Kidney glomerular epithelial cell (primary cell): Measurements from ENCODE around the gene TMEM273.

Experiments
- DNase-seq: peaks from one replicate; lab custom pipeline; 2025; lab: John Stamatoyannopoulos, UW

The TMEM273 gene

DNA sequence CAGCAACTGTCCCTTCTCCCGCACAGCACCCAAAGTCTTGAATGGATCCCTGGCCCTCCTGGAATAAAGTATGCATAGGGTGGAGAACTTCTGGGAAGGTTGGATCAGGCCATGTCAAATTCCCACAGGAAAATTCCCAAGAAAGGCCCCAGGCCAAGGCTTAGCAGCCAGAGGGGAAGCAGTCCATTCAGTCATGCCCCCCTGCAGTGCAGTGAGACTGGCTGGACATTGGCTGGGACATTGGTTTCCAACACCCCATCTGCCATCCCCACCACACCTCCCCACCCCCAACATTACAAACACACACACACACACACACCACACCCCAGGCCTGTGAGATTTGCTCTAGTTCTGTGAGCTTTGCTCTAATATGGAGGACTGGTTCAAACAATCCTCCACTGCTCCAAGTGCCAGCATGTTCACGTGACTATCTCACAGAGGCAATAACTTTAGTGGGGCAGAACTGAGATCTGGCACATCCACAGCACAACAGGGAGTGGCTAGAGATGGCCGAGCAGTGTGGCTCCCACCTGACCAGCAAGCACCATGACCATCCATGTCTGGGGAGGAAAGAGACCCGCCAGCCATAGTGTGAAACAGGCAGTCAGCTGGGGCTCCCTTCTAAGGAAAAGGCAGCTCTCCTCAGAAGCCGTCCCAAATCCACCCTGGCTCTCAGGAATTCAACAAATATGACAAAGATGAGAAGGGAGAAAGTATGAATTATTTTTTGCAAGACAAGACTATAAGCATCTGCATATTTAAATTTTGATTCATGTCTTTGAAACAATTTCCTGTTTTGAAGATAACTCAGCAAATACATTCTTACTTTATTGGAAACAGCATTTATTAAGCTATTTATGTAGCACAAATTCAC, 47.6 kb downstream of the TMEM273 start:
- DNase-seq, result no peak

DNA sequence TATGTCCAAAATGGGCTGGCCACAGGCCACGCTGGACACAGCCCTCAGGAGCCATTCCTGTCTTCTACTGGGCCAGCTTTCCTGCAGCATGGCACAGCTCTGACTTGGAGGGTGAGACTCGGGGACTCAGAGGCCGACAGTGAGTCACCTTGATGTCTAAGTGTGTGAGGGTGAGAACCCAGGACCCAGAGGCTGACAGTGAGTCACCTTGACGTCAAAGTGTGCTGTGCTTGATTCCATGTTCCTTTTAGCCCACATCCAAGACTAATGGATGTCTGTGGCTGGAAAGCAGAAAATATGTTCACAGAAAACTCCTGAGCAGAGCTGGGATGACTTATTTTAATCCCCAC, 48.4 kb downstream of the TMEM273 start:
- DNase-seq, result no peak

DNA sequence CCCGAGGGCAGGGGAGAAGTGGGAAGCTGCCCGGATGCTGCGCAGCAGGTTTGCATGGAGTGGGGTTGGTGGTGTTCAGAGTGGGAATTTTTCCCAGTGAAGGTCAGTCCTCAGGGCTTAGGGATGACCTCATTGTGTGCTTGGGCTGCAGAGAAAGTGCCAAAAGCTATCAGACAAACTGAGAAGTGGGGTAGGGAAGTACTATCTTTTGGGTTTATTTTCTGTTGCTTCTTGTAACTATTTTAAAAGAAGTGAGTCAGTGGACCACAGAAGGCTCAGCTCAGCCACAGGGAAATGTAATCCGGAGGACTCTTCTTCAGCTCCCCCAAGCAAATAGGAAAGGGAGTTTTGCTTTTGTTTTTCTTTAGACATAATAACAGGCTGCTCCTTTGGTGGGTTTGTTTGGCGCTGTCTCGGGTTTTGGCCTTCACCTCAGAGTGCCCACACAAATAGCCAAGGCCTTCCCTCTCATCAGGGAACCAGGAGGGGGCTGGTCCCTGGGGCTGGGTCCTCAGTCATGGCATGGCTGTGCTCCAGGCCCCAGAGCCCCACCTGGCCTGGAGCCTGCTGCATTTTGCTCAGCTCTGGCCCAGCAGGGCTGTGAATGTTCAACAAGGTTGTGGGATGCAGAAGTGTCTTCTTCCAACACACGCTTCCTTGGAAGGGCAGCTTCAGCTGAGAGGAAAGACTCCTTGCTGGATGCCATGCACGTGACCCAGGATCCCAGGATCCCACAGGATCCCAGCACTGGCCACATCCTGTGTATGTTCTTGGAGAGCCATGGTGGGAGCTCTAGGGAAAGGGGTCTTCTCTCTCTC, 49.0 kb downstream of the TMEM273 start:
- DNase-seq, result no peak

DNA sequence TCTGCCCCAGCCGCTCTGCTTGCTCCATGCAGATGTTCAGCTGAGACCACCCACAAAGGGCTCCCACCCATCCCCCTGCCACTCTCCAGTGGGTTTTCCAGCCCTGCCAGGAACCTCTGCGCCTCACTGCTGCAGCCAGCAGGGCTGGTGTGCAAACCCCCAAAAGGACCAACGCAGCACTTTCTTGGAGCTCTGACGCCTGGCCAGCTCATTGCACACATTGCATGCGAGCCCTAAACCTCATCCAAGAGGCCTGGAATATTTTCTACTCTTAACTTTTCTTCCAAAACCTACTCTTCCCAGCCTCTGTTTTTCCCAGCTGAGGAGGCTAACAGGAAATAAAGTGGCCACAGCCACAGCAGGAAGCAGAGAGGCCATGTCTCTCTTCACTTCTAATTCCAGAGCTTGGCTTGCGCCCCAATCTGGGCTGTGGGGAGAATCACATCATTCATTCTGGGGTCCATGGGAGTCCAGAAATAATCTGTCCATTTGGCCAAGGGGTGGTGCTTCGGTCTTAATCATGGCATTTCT, 49.8 kb downstream of the TMEM273 start:
- no peak for DNase-seq

DNA sequence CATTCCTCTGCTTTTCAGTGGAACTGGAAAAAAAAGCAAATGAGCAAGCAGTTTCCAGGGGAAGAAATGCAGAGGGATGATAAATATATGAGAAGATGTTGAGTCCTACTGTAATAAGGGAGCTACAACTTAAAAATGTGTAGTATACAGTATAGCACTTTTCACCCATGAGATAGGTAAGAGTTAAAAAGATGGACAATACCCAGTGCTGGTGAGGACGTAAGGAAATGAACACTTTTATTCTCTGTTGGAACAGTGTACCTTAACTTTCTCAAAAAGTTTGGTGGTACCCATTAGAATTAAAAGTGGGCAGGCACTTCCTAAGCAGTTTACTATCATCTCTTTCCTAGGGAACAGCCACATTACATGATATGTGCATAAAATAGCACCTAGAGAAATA, 51.7 kb downstream of the TMEM273 start:
- DNase-seq, result no peak

DNA sequence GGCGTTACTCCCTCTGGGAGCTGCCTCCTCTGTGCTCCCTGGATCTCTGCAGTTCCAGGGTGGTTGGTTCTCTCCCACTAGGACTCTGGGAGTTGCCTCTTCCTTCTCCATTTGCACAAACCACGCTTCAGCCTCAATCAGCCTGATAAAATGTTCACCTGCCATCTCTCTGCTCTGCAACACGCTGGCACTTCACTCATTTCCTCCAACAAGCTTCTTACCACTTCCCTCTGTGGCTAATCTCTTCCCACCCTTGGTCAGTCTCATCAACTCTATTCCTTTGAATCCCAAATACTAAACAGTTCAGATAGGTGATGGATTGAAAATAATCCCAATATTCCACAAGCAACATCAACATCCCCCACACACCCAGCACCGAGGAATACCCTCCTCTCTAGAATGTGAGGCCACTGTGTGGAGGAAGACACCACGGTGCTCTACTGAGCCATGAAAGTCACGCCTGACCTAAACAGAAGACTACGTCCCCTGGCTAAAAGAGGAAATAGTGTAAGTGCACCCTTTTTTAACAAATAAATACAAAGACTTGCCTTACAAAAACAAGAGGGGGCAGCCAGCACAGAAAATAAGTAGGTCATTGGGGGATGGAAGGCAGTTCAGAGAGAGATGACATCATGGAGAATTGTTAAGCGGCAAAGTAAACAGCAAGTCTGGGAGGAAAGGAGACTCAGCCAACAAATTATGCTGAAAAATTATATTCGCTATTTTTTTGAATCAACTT, 52.4 kb downstream of the TMEM273 start:
- DNase-seq, result no peak

DNA sequence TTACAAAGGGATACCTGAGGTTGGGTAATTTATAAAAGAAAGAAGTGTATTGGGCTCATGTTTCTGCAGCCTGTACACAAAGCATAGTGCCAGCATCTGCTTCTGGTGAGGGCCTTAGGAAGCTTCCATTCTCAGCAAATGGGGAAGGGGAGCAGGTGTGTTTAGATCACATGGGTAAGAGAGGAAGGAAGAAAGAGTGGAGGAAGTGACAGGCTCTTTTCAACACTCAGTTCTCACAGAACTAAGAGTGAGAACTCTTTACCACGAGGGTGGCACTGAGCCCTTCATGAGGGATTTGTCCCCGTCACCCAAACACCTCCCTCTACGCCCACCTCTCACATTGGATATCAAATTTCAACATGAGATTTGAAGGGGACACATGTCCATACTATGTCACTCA, 53.9 kb downstream of the TMEM273 start:
- DNase-seq, result no peak

DNA sequence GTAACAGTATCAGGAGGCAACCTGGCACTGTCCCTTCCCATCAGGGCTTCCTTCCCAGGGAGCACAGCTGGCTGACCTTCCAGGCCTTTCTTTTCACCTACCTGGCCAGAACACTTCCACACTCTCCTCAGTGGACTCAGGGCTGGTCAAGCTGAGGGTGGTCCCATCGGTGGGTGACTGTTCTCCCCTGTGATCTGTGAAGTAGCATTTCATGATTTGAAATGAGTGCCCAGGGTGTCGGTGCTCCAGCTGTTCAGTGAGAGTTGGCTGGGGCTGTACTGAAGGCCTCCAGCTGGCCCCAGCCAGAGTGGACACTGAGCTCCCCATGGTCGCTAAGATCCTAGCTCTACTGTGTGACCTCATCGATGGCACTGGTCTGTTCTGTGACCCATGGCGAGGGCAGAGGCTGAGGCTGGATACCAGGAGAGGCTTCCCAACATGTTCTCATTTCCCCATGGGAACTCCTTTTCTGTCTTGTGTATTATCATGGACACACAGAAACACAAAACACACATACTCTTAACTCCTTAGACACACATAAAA, 54.4 kb downstream of the TMEM273 start, which contains the start of gene FAM170B:
TSS of gene FAM170B (minus strand) at position 316 of the 543 bp plus-strand sequence. CDS start at position 213, 103 bp downstream.
- no peak for DNase-seq

DNA sequence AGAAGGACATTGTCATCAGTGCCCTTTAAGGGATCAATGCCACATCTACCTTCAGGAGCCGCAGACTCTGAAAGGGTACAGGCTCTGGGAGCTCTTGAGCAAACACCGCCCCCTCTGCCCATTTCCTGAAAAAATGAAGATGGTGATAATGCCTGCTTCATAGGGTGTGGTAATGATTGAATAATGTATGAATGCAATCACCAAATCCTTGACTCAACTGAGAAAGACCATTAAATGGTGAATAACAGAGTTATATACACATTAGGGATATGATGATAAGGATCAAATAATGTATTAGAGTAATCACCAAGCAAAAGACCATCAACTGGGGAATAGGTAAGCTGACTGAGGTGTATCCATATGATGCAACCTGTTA, 55.8 kb downstream of the TMEM273 start:
- DNase-seq, result no peak

DNA sequence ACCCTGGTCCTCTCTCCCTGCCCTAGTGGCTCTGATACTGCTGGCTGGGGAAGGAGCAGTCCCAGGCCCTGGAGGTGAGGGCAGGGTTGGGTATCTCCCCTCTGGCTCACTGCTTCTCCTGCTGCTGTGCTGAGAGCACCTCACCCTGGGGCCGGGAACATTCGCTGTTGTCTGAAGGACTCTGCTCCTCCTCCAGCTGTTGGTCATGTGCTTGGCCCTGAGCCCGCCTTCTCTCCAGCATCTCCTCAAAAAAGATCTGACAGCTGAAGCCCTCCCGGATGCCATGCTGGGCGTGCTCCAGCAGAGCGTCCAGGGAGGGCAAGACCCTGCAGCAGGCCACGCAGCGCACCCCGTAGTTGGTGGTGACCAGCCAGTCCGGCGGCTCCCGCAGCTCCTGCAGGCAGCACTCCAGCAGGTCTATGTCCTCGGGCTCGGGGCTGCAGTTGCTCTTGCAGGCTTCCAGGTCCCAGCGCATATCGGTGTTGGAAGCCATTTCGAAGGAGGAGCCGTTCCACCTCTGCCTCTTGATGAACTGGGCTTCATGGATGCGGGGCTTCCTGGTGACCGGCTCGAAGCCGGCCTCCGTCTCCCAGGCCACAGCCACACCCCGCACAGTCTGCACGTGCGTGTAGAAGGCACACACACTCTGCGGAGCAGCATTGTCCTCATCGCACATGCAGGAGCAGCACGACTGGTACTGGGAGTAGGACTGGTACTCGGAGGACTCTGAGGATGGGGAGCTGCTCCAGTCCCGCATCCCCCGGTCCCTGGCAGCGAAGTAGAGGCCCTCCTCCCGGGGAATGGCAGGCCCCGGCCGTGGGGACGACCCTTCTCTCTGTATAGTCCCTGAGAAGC, 56.5 kb downstream of the TMEM273 start:
- no peak for DNase-seq

DNA sequence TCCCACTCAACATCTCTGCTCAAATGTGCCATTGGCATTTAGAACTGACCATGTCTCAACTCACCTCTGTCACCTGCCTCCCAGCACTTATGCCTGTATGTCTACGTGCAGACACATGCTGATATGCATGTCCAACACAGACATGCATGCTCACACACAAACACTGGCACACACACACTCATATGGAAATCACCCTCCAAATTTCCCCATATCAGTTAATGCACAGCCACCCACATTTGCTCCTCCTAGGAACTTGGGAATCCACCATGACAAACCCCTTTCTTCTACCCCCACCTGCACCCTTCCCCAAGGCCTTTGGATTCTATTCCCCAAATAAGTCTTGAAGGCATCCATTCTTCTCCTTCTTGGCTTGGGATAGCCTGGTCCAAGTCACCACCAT, 58.8 kb downstream of the TMEM273 start:
- no peak for DNase-seq

DNA sequence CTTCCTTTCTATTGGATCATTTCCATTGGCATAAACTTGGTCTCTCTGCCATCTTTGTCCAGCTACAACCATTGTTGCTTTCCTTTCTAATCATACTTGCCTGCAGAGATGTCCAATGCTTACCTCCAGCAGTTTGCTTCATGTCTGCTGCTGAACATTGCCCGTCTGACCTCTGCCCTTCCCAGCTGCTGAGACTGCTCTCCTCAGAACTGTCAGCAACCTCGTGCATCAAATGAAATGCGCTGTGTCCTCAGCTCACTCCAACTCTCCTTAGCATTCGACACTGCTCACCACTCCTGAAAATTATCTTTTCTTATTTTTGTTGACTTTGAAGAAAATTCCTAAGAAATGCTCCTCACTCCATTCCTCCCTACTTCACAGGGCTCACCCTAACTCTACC, 59.3 kb downstream of the TMEM273 start:
- no peak for DNase-seq

DNA sequence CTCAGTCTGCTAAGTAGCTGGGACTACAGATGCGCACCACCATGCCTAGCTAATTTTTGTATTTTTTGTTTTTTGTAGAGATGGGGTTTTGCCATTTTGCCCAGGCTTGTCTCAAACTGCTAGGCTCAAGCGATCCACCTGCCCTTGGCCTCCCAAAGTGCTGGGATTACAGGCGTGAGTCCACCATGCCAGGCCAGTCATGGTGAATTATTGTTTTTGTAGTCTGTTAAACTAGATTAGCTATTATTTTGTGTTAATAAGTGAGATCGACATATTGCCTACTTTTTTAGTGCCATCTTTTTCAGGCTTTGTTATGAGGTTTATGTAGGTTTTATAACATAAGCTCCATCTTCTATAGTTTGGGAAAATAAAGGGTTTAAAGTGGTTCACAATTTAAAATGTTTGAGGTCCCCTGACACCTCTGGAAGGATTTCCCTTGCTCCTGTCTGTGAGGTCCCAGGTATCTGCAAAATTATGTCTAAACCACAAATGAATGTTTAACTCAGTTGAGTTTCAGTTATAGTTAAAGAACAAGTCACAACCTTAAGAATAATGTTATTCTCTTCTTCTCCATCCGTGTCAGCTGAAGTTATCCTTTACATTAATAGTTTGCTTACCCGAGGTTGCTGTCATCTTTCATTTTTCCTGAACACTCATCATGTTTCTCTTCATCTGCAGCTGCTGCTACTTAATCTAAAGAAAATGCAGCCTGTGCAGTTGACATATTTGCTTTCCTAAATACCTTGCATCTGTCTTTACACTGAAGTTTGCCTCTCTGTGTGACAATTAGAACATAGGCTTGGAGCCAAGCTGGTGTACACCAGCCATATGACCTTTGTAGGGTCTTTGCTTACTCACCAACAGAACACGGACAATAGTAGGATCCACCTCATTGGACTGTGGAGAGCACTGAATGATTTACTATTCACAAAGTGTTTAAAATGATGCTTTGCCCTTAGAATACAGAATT, 63.9 kb downstream of the TMEM273 start:
- DNase-seq, result no peak

DNA sequence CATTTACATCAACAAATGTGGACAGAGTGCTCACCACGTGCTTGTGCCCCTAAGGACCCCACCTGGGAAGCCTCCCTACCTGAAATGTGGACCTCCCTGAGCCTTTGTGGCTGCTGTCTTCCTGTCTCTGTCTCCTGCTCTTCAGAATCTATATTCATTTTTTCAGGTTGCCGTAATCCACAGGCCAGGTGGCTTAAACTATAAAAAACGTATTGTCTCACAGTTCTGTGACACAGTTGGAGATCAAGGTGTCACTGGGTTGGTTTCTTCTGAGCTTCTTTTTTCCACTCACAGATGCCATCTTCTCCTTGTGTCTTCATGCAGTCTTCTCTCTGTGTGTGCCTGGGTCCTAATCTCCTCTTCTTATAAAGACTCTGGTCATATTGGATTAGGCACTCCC, 67.3 kb downstream of the TMEM273 start:
- no peak for DNase-seq

DNA sequence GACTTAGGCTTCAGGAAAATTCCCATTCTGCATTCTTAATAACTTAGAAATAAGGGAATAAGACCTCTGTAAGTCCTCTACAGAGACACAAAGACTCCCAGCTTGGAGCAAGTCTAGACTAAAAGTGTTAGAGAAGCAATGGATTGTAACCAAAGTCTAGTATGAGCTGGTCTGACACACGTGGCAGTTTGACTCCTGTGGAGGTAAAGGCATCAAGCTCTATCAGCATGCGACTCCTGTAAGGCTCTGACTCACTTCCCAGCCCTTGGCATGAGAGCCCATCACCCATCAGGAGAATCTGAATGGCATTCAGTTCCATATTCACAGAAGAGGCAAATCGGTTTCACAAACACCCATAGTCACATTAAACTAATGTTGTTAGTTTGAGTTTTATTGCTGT, 68.4 kb downstream of the TMEM273 start:
- DNase-seq, result peak; percentile 30

DNA sequence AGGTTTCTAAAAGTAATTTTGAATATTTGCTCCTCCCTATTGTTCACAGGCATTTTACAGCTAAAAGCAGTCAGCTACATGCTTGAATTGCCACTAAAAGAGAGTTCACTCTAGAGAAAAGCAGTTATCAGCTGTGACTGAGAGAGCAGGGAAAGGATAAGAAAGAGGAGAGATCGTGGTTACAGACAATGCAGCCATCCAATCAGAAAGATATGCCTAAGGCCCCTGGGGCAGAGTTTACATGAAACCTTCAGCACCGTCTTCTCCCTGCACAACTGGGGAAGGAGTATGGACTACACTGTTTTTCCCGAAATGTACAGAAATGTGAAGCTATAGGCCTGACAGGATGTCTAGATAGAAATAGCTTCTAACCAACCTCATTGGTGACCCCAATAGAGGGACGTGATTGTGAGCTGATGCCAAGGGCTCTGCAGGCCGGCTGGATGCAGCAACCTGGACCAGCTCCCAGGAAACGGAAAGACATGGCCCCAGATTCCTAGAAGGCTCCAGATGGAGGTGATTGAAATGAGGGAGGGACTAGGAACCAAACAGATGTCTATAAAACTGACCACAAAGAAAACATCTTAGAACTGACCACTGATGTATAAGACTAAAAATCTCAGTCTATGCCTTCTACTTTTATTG, 69.6 kb downstream of the TMEM273 start:
- no peak for DNase-seq

DNA sequence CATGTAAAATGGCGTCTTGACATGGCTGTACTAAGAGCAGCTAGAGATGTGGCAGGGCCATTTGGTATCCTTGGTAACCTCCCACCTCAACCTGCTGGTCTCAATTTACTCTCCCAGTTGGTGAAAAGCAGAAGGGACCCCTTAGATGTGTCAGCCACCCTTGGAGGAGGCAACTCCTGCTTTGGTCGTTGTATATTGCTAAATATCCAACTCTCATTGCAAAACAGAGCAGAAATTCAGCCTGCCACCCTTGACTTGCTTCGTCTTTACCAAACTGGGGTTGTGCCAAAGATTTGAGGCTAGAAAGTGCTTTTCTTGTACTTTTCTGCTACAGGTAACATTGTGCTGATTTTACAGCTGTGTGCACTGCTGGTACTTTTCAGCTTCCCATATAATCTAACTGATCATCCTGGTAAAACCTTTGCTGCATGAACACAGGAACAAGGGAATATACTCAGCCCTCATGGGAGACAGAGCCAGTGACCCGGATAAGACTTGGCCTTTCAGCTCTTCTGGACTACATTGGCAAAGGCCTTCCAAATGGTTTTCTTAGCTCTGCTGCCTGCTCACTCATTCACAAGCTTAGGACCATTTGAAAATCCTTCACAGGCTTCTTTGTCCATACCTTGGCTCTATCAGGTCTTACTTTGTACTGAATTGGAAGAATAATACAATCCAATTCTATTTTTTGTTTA, 70.7 kb downstream of the TMEM273 start:
- DNase-seq, result no peak

DNA sequence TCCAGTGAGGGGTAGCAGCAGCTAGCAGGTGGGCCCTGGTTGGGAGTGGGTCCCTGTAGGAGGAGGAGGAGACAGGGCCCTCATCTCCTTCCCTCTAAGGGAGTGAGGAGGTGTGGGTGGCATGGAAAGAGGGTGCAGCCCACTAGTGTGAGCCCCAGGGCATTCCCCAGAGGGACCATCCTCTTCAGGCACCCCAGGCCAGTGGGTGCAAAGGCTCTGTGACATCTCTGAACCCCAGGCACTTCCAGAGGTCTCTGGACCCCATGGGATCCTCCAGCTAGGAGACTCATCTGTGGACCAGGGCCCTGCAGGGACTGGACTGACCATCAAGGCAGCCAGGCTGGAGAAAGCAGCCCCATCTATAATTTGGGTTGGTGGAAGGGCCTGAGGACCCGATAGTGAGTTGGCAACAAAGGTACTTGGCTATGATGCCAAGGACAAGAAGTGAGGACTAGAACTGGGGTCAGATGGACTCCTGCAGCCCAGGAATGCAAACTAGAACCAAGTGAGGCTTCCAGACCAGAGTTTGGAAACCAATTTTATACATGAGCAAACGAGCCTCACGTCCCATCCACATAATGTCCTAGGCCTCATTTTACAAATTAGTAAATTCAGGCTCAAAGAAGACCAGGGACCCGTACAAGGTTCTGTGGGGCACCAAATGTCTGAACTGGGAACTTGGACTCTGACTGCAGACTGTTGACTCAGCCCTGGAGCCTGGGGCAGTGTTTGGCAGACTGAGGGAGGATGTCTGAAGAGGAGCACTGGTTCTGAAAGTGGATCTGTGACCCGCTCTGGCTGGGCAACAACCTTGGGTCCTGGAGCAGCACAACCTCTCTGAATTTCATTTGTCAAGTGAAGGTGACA, 71.4 kb downstream of the TMEM273 start:
- DNase-seq, result no peak
